ENCODE results near the gene RECQL5. TPM values are rescaled to one million over a fixed set of nuclear protein-coding genes. Genes with fewer than 3 reads are reported as not detected.

Gene RECQL5
- total and polyA plus RNA-seq, 2 of the 8 experiments (the other 6 are each of a cell fraction or from before 2014, with no cell fraction given): 15.1 to 41.1 TPM

DNA sequence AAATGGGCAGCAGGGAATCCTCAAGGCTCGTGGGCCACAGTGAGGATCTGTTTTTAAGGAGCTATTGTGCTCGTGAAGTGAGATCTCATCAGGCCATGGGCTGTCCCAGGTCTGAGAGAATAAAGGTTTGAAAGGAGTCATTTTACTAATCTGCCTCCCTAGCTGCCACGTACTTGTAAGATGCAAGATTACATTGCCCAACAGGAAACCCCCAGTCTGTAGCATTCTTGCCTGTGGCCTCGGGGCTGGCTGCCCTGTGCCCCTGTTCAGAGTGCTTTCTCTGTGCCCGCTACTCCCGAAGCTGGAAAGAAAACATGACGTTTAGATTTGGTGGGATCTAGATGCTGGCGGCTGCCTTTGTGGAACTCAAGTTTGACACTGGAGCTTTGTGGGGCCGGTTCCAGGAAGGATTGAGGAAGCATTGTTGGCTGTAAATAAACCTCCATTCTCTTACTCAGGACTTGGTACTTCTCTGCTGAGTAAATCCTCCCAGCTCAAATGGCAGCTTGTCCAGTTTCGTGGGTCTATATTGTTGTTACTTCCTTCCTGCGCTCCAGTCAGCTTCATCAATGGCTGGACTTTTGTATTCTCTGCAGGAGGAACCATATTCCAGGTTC, 21.4 kb upstream of the RECQL5 start (continued):
- no peak for TF ChIP-seq SIRT6 (IDR thresholded peaks at IDR 0.05; ENCODE audit: low read length)

Measured in H1 (cell line).